GM21360 (cell line): ENCODE results near the gene DNMT1.
A peak's percentile ranks its signal among the peaks of the same experiment; 100 is the strongest.
"Not testable (repeated sequence)": the region's sequence is repeated elsewhere in the genome, so short reads cannot be mapped to it uniquely, and the experiment has no call there.

Experiments used
- ATAC-seq: cut with Tn5 transposase; IDR thresholded peaks from one replicate; pipeline ENCODE4 v1.9.1; 2021; ENCODE audit warnings: mild to moderate bottlenecking, moderate library complexity; ENCODE audit not compliant: unreplicated experiment

Gene DNMT1

DNA sequence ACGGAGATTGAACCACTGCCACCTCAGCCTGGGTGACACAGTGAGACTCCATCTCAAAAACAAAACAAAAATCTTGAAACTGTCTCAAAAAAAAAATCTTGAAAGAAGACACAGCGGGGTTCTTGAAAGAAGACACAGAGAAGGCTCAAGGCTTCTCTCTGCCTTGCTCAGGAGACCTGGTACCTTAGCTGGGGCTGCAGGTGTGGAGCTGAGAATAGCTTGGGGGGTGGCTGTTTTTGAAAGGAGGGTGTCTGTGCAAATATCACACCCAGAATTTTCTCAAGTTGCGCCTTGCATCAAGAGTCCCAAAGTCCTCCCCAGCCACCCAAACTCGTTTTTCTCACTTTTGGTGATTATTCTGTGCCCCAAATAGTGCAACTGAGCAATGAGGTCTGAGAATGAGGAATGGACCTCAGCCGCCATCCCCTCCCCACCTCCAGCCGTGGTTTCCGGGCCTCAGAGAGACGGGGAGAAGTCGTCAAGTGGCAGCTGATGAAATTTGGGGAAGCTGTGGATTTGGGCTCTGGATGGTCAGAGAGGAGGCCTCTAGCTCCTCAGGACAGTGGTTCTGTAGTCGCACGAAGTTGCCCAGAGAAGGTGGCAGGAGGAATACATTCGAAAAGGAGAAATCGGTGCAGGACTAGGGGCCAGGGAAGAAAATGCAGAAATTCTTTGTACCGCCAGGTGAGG, 27.6 kb upstream of the DNMT1 start:
- ATAC-seq: no peak

- ATAC-seq: no peak
These were observed 25.9 kb upstream of the DNMT1 start for GRCh38 chr19:10220695-10221094.

DNA sequence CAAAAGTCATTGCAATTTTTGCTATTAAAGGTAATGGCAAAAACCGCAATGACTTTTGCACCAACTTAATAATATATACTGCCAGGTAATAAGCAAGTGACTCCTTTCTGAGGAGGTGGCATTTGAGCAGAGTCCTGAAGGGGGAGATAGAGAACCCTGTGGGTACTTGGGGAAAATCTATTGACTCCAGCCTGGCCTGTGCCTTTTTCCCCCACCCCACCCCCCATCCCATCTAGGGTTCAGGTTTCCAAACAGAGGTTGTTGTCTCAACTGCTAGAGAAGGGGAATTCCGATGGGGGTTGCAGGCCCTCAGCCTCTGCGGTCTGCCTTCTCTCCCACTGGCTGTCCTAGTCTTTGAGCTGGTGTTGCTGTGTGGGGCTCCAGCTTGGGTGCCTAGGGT, 24.9 kb upstream of the DNMT1 start:
- ATAC-seq: peak; percentile 65

DNA sequence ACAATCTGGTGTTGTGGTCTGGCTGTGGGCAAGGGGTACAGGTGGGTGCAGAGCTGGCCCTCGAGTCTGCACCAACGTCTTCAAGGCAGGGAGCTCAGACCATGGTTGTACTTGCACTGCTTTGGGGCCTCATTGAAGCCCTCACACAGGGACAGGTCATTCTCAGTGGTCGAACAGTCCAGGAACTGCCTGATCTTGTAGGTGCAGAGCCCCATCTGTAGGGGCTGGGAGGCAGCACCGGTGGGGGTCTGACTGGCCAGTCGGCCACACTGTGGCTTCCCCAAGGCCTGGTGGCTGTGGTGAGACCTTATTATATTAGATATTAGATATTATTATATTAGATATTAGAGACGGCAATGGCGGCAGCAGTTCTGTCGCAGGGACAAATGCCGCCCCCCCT, 22.3 kb upstream of the DNMT1 start:
- ATAC-seq: no peak

- ATAC-seq: no peak
These were observed 20.0 kb upstream of the DNMT1 start for GRCh38 chr19:10214784-10215183.

GRCh38 chr19:10211691-10212090, 16.9 kb upstream of the DNMT1 start:
- ATAC-seq: no peak

- ATAC-seq: no peak
These were observed 16.3 kb upstream of the DNMT1 start for GRCh38 chr19:10211061-10211460.

DNA sequence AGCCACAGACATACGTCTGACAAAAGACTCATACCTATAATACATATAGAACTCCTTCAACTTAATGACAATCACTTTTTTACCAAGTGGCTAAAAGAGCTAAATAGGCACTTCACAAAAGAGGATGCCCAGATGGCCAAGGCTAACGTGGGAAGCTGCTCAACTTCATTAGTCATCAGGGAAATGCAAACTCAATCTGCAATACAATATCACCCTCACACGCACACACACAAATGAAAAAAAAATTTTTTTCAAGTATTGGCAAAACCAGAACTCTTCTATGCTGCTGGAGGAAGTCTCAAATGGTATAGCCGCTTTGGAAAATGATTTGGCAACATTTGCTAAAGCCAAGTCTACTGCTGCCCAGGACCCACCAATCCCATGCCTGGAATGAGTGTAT, 14.6 kb upstream of the DNMT1 start:
- ATAC-seq: no peak

- no peak for ATAC-seq
These were observed 12.3 kb upstream of the DNMT1 start for GRCh38 chr19:10207026-10207425.

DNA sequence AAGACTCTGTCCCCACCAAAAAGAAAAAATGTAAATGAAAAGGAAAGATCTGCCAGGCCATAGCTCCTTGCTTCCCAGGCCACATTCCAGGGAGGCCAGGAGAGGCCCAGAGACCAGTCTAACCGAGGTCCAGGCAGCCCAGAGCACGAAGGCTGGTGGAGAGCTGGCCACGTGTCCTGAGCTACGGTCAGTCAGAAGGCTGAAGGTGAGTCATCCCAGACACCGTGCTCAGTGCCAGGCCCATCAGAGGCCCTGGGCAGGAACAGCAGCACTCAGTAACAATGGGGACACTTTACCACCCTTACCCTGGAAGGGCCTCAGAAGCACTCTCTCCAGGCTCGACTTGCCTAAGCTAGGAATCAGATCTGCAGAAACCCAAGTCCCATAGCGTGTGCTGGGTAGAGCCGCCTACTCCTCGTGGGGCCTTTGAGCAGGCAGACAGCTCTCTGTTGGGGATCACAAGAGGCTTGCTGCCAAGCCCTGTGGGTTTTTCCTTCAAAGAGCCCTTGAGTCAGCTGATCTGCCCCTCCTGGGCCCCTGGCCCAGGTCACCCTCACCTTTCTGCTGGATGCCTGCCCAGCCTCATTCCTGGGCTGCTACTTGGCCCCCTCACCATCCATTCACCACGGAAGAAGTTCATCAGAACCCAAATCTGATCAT, 11.6 kb upstream of the DNMT1 start:
- ATAC-seq: no peak

GRCh38 chr19:10205636-10206035, 10.9 kb upstream of the DNMT1 start:
- ATAC-seq: no peak

DNA sequence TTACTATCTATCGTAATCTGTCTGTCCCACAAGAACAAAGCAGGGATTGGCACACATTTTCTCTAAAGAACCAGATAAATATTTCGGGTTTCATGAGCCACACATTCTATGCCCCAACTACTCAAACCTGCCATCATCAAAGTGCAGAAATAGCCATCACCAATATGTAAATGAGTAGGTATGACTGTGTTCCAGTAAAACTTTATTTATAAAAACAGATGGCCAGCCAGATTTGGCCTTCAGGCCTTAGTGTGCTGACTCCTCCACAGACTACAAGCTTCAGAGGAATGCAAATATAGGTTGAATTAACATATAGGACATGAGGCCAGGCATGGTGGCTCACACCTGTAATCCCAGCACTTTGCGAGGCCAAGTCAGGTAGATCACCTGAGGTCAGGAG, 8.9 kb upstream of the DNMT1 start:
- ATAC-seq: no peak

DNA sequence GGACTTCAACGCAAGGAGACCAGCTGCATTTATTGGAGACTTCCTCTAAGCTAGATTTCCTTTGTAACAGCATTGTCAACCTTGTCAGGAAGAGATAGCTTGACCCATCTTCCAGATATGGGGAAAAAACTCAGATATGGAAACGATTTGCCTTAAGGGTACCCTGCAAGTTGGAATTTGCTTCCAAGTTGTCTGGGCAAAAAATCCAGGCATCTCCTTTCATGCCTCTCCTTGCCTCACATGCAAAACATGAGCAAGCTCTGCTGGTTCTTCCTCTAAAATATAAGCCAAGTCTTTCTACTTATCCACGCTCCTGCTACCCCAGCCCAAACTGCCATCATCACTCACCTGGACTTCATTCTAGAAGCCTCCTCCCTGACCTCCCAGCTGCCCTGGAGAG, 6.4 kb upstream of the DNMT1 start:
- no peak for ATAC-seq

DNA sequence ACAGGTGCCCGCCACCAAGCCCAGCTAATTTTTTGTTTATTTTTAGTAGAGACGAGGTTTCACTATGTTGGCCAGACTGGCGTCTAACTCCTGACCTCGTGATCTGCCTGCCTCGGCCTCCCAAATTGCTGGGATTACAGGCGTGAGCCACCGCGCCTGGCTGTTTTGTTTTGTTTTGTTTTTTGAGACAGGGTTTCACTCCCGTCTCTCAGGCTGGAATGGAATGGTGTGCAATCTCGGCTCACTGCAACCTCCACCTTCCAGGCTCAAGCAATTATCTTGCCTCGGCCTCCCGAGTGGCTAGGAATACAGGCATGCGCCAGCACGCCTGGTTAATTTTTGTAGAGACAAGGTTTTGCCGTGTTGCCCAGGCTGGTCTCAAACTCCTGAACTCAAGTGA, 5.3 kb upstream of the DNMT1 start:
- not testable (repeated sequence) for ATAC-seq

DNA sequence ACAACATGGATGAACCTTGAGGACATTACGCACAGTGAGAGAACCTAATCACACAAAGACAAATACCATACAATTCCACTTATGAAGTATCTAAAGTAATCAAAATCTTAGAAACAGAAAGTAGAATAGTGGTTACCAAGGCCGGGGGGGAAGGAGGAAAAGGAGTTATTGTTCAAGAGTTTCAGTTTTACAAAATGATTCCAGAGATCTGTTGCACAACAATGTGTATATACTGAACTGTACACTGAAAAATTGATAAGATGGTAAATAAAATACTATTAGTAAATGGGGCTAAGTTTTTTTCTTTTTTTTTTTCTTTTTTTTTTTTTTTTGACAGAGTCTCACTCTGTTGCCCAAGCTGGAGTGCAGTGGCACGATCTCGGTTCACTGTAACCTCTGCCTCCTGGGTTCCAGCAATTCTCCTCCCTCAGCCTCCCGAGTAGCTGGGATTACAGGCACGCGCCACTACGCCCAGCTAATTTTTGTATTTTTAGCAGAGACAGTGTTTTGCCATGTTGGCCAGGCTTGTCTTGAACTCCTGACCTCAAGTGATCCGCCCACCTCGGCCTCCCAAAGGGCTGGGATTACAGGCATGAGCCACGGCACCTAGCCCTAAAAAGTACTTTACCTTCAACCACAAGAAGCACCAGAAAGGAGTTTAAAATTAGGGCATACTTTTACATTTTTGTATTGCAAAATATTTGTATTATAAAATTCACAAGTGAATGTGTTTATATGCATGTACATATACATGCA, 4.3 kb upstream of the DNMT1 start:
- not testable (repeated sequence) for ATAC-seq

DNA sequence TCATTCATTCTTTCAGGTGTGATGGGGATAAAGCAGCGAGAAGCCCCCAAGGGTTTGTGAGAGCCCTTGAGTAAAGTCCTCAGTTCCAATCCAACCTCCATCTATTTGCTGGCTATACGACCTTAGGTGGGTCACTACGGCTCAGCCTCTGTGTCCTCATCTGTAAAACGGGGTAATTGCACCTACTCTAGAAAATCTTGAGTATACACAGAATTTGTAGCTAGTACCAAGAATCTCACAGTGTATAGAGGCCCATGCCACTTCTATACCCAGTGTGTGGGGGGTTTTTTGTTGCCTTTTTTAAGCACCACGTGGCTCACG, 406 bp upstream of the DNMT1 start:
- ATAC-seq: peak; percentile 13

DNA sequence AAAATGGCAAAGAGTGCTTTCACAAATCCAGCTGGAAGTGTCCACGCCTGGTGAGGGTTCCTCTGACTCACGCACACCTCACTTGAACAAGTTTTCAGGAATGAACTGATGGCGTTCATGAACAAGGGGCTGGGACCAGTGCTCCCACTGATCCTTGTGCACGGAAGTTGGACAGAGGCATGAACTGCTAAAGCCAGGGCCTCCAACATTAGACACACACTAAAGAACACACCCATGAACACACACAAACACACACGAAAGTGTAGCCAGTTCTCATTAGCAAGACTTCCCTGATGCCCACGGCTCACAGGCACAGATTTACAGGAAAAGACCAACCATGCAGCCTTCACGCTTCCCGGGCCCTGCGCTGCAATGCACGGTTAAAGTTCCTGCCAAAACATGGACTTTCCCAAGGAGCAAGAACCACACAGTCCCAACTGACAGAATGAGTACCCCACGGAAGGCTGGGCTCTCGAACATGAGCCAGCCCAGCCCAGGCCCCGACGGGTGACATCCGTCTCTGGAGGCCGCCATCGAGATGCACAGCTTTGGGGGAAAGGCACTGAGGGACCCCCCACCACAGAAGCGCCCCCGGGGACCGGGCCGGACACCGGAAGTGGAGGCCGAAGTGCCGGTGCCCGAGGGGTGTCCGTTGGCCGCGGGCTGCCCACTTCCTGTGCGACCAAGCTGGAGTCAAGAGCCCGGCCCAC, 808 bp downstream of the DNMT1 start:
- peak; percentile 17 for ATAC-seq

DNA sequence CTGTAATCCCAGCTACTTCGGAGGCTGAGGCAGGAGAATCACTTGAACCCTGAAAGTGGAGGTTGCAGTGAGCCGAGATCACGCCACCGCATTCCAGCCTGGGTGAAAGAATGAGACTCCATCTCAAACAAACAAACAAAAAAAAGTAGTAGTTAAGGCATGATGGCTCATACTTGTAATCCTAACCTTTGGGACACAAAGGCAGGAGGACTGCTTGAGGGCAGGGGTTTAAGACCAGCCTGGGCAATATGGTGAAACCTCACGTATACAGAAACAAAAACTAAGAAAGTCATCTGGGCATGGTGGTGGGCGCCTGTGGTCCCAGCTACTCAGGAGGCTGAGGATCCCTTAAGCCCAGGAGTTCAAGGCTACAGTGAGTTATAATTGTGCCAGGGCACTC, 1.8 kb downstream of the DNMT1 start:
- no peak for ATAC-seq

DNA sequence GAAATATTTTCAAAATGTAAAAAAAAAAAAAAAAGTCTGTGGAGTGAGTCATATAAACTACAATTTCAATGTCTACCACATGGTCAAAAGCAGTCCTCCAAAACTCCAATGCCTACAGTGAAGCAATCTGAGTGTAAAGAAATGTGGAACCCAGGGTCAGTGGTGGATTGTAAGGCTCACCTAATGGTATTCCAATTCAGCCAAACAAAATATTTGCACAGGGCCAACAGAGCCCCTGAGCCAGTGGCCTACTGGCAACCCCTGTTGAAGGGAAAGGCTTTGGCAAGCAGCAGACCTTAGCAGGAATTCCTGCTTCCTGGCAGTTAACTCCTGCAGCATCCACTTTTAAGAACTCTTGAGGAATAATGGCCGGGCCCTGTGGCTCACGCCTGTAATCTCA, 3.4 kb downstream of the DNMT1 start:
- no peak for ATAC-seq

- no peak for ATAC-seq
These were observed 4.7 kb downstream of the DNMT1 start for GRCh38 chr19:10190026-10190425.

GRCh38 chr19:10189616-10190015, 5.1 kb downstream of the DNMT1 start:
- no peak for ATAC-seq

DNA sequence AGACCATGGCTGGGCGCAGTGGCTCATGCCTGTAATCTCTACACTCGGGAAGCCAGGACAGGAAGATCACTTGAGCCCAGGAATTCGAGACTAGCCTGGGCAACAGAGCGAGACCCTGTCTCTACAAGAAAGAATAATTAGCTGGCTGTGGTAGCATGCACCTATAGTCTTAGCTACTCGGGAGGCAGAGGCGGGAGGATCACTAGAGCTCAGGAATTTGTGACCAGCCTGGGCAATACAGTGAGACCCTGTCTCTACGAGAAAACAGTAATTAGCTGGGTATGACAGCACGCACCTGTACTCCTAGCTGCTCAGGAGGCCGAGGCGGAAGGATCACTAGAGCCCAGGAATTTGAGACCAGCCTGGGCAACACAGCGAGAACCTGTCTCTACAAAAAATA, 7.4 kb downstream of the DNMT1 start:
- ATAC-seq: no peak
